OCI-LY7 (cell line): Measurements from ENCODE around the gene FCMR. TPM values are rescaled to one million over a fixed set of nuclear protein-coding genes. Genes with fewer than 3 reads are reported as not detected.
"Not testable (repeated sequence)": the region's sequence is repeated elsewhere in the genome, so short reads cannot be mapped to it uniquely, and the experiment has no call there.

Experiments used
- BruUV-seq: library from RNA; stranded (reverse); fragments of 400-500 nt; replicated peaks from 2 replicates; lab custom pipeline; 2021; lab: Mats Ljungman, UMichigan
- CTCF ChIA-PET: fragments of 300-600 bp; sonication (Branson Sonifier 250); formaldehyde crosslinking; loops from one replicate; lab custom pipeline; 2022; ENCODE audit warnings: antibody characterized with exemption; ENCODE audit not compliant: unreplicated experiment; lab: Charles Lee
- POLR2A ChIA-PET: fragments of 300-600 bp; sonication (Branson Sonifier 250); formaldehyde crosslinking; loops from one replicate; lab custom pipeline; 2022; ENCODE audit warnings: antibody characterized with exemption; lab: Charles Lee
- DNase-seq: peaks from one replicate; pipeline ENCODE4 v3.0.0-alpha.2; 2015; ENCODE audit warnings: low spot score
- H2AFZ ChIP-seq: fragments of 200-600 bp; sonication (generic), shearing (Covaris generic); 2 replicates; pipeline ENCODE4 v1.6.1; 2014; ENCODE audit warnings: mild to moderate bottlenecking, antibody characterized with exemption, low read length, moderate library complexity
- H3K27ac ChIP-seq: fragments of 200-600 bp; sonication (generic); 2 replicates; pipeline ENCODE4 v1.5.1; 2014; ENCODE audit warnings: mixed run types, low read depth, mild to moderate bottlenecking, moderate library complexity, low read length, inconsistent platforms; ENCODE audit not compliant: poor library complexity, severe bottlenecking
- H3K36me3 ChIP-seq: fragments of 200-600 bp; sonication (generic); 2 replicates; pipeline ENCODE4 v1.6.1; 2014; ENCODE audit warnings: mild to moderate bottlenecking, antibody characterized with exemption, low read length, moderate library complexity, mixed read lengths; ENCODE audit not compliant: insufficient read depth
- H3K4me1 ChIP-seq: fragments of 200-600 bp; sonication (generic); 2 replicates; pipeline ENCODE4 v1.5.1; 2014; ENCODE audit warnings: mild to moderate bottlenecking, low read length; ENCODE audit not compliant: insufficient read depth, poor library complexity, severe bottlenecking
- H3K4me2 ChIP-seq: fragments of 200-600 bp; sonication (generic); 2 replicates; pipeline ENCODE4 v1.6.1; 2014; ENCODE audit warnings: mild to moderate bottlenecking, low read length
- H3K4me3 ChIP-seq: fragments of 200-600 bp; sonication (generic); 2 replicates; pipeline ENCODE4 v1.5.1; 2014; ENCODE audit warnings: mild to moderate bottlenecking, low read depth, low read length; ENCODE audit not compliant: poor library complexity, severe bottlenecking
- H3K79me2 ChIP-seq: fragments of 200-600 bp; sonication (generic); 2 replicates; pipeline ENCODE4 v1.6.1; 2016; ENCODE audit warnings: low read depth, mild to moderate bottlenecking, low read length, moderate library complexity, mixed read lengths; ENCODE audit not compliant: insufficient read depth
- H3K9me2 ChIP-seq: fragments of 200-600 bp; sonication (generic); 2 replicates; pipeline ENCODE4 v1.6.1; 2016; ENCODE audit warnings: mild to moderate bottlenecking, low read length, mixed read lengths; ENCODE audit not compliant: insufficient read depth
- H3K9me3 ChIP-seq: fragments of 200-600 bp; sonication (generic); 2 replicates; pipeline ENCODE4 v1.6.1; 2014; ENCODE audit warnings: mild to moderate bottlenecking, mixed run types, low read length, mixed read lengths
- H4K20me1 ChIP-seq: fragments of 200-600 bp; sonication (generic); 2 replicates; pipeline ENCODE4 v1.6.1; 2014; ENCODE audit warnings: mild to moderate bottlenecking, antibody characterized with exemption, low read length, moderate library complexity, mixed read lengths; ENCODE audit not compliant: insufficient read depth
- CTCF ChIP-seq: fragments of 200-600 bp; sonication (generic); conservative IDR thresholded peaks from 2 replicates; pipeline ENCODE4 v1.5.1; 2014; ENCODE audit warnings: mild to moderate bottlenecking, antibody characterized with exemption, low read length, moderate library complexity, mixed read lengths
- EZH2phosphoT487 ChIP-seq: fragments of 200-600 bp; sonication (generic); IDR thresholded peaks from 2 replicates; pipeline ENCODE4 v1.6.1; 2018; ENCODE audit warnings: low read depth, borderline replicate concordance, mild to moderate bottlenecking, mixed run types, antibody characterized with exemption, low read length, moderate library complexity, mixed read lengths
- intact Hi-C: fragments of 100-400 bp; cut with micrococcal nuclease; formaldehyde crosslinking; loops from one replicate; pipeline ENCODE4 v1.10.0; 2022; ENCODE audit not compliant: unreplicated experiment
- total RNA-seq, 2 experiments: library from RNA; depleted of rRNA in 1 of 2; stranded (reverse); fragments of >200 nt in 1 of 2; shearing (Covaris generic) in 1 of 2; gene quantifications; 2 replicates each; pipeline ENCODE4 v1.2.3, GENCODE V29; 2014 to 2022

The FCMR gene
- total RNA-seq, 2 experiments from 2014 or later, result 5.2 to 9.2 TPM

GRCh38 chr1:206925106-206925736 lies 3.5 kb upstream of the FCMR start:
- peak; percentile 89 for DNase-seq
- Histone ChIP-seq H3K4me1 (peaks cover 56% of the 10 kb centered on the region), H3K9me2 (no peaks in the 10 kb centered on the region), H3K27ac (peak overlapping the region; percentile 53), H3K79me2 (no peaks in the 10 kb centered on the region), H3K36me3 (no peaks in the 10 kb centered on the region), H2AFZ (peak overlapping the region; percentile 38; the same call in 1 of the 2 replicates), H3K4me3 (no peak overlapping the region), H3K4me2 (peak overlapping the region; percentile 23; the same call in 1 of the 2 replicates), H4K20me1 (no peaks in the 10 kb centered on the region), H3K9me3 (no peaks in the 10 kb centered on the region)
- ChIA-PET POLR2A (interaction anchor here (0.8 to 1.0 kb wide), 2 partner anchors 9 to 99 kb away, joined by 3 to 4 read pairs; no protein-coding TSS in a partner anchor), CTCF (interaction anchor here (0.9 kb wide), 1 partner anchor 13 kb away, joined by 3 read pairs; no protein-coding TSS in a partner anchor)
- TF ChIP-seq CTCF, result peak; percentile 64
- no peak for TF ChIP-seq EZH2phosphoT487
- intact Hi-C loops, result loop anchor here (5.0 to 10.0 kb wide), 2 partner anchors 57 to 870 kb away; partner anchors contain the start of gene RHEX
- BruUV-seq, result no TSS peak

GRCh38 chr1:206924592-206925105 lies 2.9 kb upstream of the FCMR start:
- H3K4me1 ChIP-seq, result peaks cover 50% of the 10 kb centered on the region

GRCh38 chr1:206923961-206924557 lies 2.3 kb upstream of the FCMR start:
- BruUV-seq, H3K9me3 ChIP-seq, H3K36me3 ChIP-seq, H3K79me2 ChIP-seq, CTCF ChIA-PET, H4K20me1 ChIP-seq, H3K4me3 ChIP-seq, DNase-seq, H3K4me2 ChIP-seq, H2AFZ ChIP-seq, H3K27ac ChIP-seq, POLR2A ChIA-PET, H3K9me2 ChIP-seq: not testable (repeated sequence)
- peaks cover 47% of the 10 kb centered on the region for H3K4me1 ChIP-seq
- intact Hi-C loops, result loop anchor here (10.0 kb wide), 1 partner anchor 869 kb away; the partner anchor contains the start of gene RHEX

More at GRCh38 chr1:206924592-206925105, 2.9 kb upstream of the FCMR start:
- H3K4me3 ChIP-seq, result no peak overlapping the region
- peak; percentile 28 for DNase-seq
- H3K27ac ChIP-seq, result peak overlapping the region; percentile 53
- H3K9me3 ChIP-seq, result no peaks in the 10 kb centered on the region
- intact Hi-C loops, result loop anchor here (5.0 to 10.0 kb wide), 2 partner anchors 58 to 870 kb away; partner anchors contain the start of gene RHEX
- H3K4me2 ChIP-seq, result peak overlapping the region; percentile 23; the same call in 1 of the 2 replicates
- no peaks in the 10 kb centered on the region for H3K9me2 ChIP-seq
- H4K20me1 ChIP-seq, result no peaks in the 10 kb centered on the region
- POLR2A ChIA-PET, result interaction anchor here (1.0 kb wide), 1 partner anchor 9 kb away, joined by 4 read pairs; no protein-coding TSS in a partner anchor
- H3K36me3 ChIP-seq, result no peaks in the 10 kb centered on the region
- H2AFZ ChIP-seq, result peak overlapping the region; percentile 38; the same call in 1 of the 2 replicates
- no TSS peak for BruUV-seq
- no peaks in the 10 kb centered on the region for H3K79me2 ChIP-seq
- CTCF ChIA-PET, result interaction anchor here (0.9 kb wide), 1 partner anchor 13 kb away, joined by 3 read pairs; no protein-coding TSS in a partner anchor
- TF ChIP-seq EZH2phosphoT487 (no peak), CTCF (no peak)
